Small intestine (tissue), 7 donors: Measurements from ENCODE around the gene PGM1. TPM values are rescaled to one million over a fixed set of nuclear protein-coding genes. Genes with fewer than 3 reads are reported as not detected.

Experiments
- DNase-seq, 2 donors: peaks; one replicate each; pipeline versions ENCODE4 v3.0.0 to v3.0.0-alpha.2; 2013
- FAIRE-seq: peaks from 2 replicates; lab custom pipeline; 2012; peaks lifted over from hg19 to GRCh38; lab: Jason Lieb, UNC
- H3K27ac ChIP-seq, 3 donors: one replicate each; pipeline ENCODE4 v1.5.1; 2013; ENCODE audit warnings: low read length in 2 of 3, mild to moderate bottlenecking in 2 of 3, control low read depth in 1 of 3, inconsistent platforms in 1 of 3, low read depth in 1 of 3, moderate library complexity in 1 of 3
- H3K27me3 ChIP-seq, 3 donors: one replicate each; pipeline ENCODE4 v1.6.1; 2013; ENCODE audit warnings: low read length in 3 of 3, inconsistent platforms in 1 of 3; ENCODE audit not compliant: control insufficient read depth in 3 of 3, insufficient read depth in 3 of 3
- H3K36me3 ChIP-seq, 3 donors: one replicate each; pipeline ENCODE4 v1.6.1; 2013; ENCODE audit warnings: low read length in 3 of 3, inconsistent platforms in 1 of 3, low read depth in 1 of 3, mild to moderate bottlenecking in 1 of 3, moderate library complexity in 1 of 3; ENCODE audit not compliant: control insufficient read depth in 3 of 3, insufficient read depth in 2 of 3
- H3K4me1 ChIP-seq, 3 donors: one replicate each; pipeline ENCODE4 v1.6.1; 2013; ENCODE audit warnings: low read length in 2 of 3, inconsistent platforms in 1 of 3, low read depth in 1 of 3, mild to moderate bottlenecking in 1 of 3, moderate library complexity in 1 of 3; ENCODE audit not compliant: control insufficient read depth in 3 of 3, insufficient read depth in 2 of 3
- H3K4me3 ChIP-seq, 3 donors: one replicate each; pipeline ENCODE4 v1.5.1; 2013; ENCODE audit warnings: low read length in 3 of 3, control low read depth in 1 of 3, inconsistent platforms in 1 of 3, low read depth in 1 of 3, mild to moderate bottlenecking in 1 of 3, moderate library complexity in 1 of 3
- H3K9me3 ChIP-seq, 2 donors: one replicate each; pipeline ENCODE4 v1.6.1; 2013; ENCODE audit warnings: low read depth in 1 of 2, low read length in 1 of 2; ENCODE audit not compliant: control insufficient read depth in 2 of 2, insufficient read depth in 1 of 2
- WGBS, 3 donors: extraction: QIAGEN DNeasy Blood & Tissue Kit; methylation state at CpG; one replicate each; pipeline ENCODE4 v1.1.7; 2013; 5-methylcytosine and 5-hydroxymethylcytosine counted together
- polyA plus RNA-seq, 4 donors: library from polyadenylated mRNA; stranded (reverse) in 3 of 4; unstranded in 1 of 4; fragments of 200-250 nt in 3 of 4; fragments of 120-200 nt in 1 of 4; gene quantifications; one replicate each; pipeline versions ENCODE4 v1.2.1 to v1.2.3, GENCODE V29; 2013
- donor health status: healthy with polysubstance abuse.
- donor health status: control.
- donor health status: control.
- donor health status: Bipolar disorder and iron deficiency.
- donor health status: healthy.

Gene PGM1
- polyA plus RNA-seq, 4 donors = 43.0 to 88.8 (median 59.8) TPM

GRCh38 chr1:63683759-63684158 lies 90.5 kb downstream of the PGM1 start:
- H3K9me3 ChIP-seq = peaks cover 0 to 4% of the 10 kb centered on the region in 2 donors
- no peak overlapping the region for H3K27ac ChIP-seq
- H3K4me1 ChIP-seq = no peaks in the 10 kb centered on the region
- FAIRE-seq (no peak), DNase-seq (no peak)
- no peaks in the 10 kb centered on the region for H3K27me3 ChIP-seq
- 37 to 81% (median 59%) methylated on average over 3 of the region's 3 CpGs for WGBS, 3 donors
- no peak overlapping the region for H3K4me3 ChIP-seq
- no peaks in the 10 kb centered on the region for H3K36me3 ChIP-seq

GRCh38 chr1:63686696-63687095 lies 93.5 kb downstream of the PGM1 start:
- H3K27ac ChIP-seq = no peak overlapping the region
- no peaks in the 10 kb centered on the region for H3K9me3 ChIP-seq
- DNase-seq (no peak), FAIRE-seq (no peak)
- no peak overlapping the region for H3K4me3 ChIP-seq
- H3K27me3 ChIP-seq = no peaks in the 10 kb centered on the region
- H3K36me3 ChIP-seq = no peaks in the 10 kb centered on the region
- 90 to 98% (median 96%) methylated on average over 1 of the region's 1 CpG for WGBS, 3 donors
- no peaks in the 10 kb centered on the region for H3K4me1 ChIP-seq

- no peaks in the 10 kb centered on the region for H3K9me3 ChIP-seq
- DNase-seq (no peak), FAIRE-seq (no peak)
- peaks cover 0 to 5% (median 0%) of the 10 kb centered on the region in 3 donors for H3K4me1 ChIP-seq
- WGBS, 3 donors = 81 to 93% (median 84%) methylated on average over 6 of the region's 6 CpGs
- no peak overlapping the region for H3K27ac ChIP-seq
- no peak overlapping the region for H3K4me3 ChIP-seq
- no peaks in the 10 kb centered on the region for H3K27me3 ChIP-seq
- H3K36me3 ChIP-seq = no peaks in the 10 kb centered on the region
Measured at GRCh38 chr1:63688302-63688890, 95.2 kb downstream of the PGM1 start.

GRCh38 chr1:63690966-63691700 lies 97.9 kb downstream of the PGM1 start:
- WGBS, 3 donors = 83 to 90% (median 85%) methylated on average over 6 of the region's 6 CpGs
- H3K4me1 ChIP-seq = peaks cover 0 to 5% (median 0%) of the 10 kb centered on the region in 3 donors
- no peak for DNase-seq
- H3K36me3 ChIP-seq = no peaks in the 10 kb centered on the region
- H3K27ac ChIP-seq = no peak overlapping the region
- H3K4me3 ChIP-seq = no peak overlapping the region
- FAIRE-seq = no peak
- no peaks in the 10 kb centered on the region for H3K9me3 ChIP-seq
- no peaks in the 10 kb centered on the region for H3K27me3 ChIP-seq

- Histone ChIP-seq H3K27ac (peak overlapping the region in 1 of 3 donors; percentile 63), H3K36me3 (no peaks in the 10 kb centered on the region), H3K4me3 (no peak overlapping the region), H3K9me3 (no peaks in the 10 kb centered on the region), H3K4me1 (peaks cover 0 to 5% (median 0%) of the 10 kb centered on the region in 3 donors), H3K27me3 (no peaks in the 10 kb centered on the region)
- 1 to 2% (median 1%) methylated on average over 6 of the region's 6 CpGs for WGBS, 3 donors
- DNase-seq = peak; percentile 85 to 90
- FAIRE-seq = peak; percentile 71
Measured at GRCh38 chr1:63691701-63692425, 98.7 kb downstream of the PGM1 start.

GRCh38 chr1:63693944-63694571 lies 100.8 kb downstream of the PGM1 start:
- no peak for DNase-seq
- 84 to 97% (median 92%) methylated on average over 2 of the region's 2 CpGs for WGBS, 3 donors

GRCh38 chr1:63698001-63698838 lies 105.0 kb downstream of the PGM1 start:
- Histone ChIP-seq H3K9me3 (no peaks in the 10 kb centered on the region), H3K4me3 (no peak overlapping the region), H3K36me3 (no peaks in the 10 kb centered on the region), H3K27ac (peak overlapping the region in 2 of 3 donors; percentile 12 to 37), H3K4me1 (peaks cover 0 to 8% (median 0%) of the 10 kb centered on the region in 3 donors), H3K27me3 (no peaks in the 10 kb centered on the region)
- FAIRE-seq (no peak), DNase-seq (peak; percentile 27 to 31)
- WGBS, 3 donors = 67 to 83% (median 72%) methylated on average over 13 of the region's 13 CpGs

More at GRCh38 chr1:63693944-63694571, 100.8 kb downstream of the PGM1 start:
- H3K4me3 ChIP-seq = no peak overlapping the region
- H3K27ac ChIP-seq = no peak overlapping the region
- no peaks in the 10 kb centered on the region for H3K36me3 ChIP-seq
- no peaks in the 10 kb centered on the region for H3K9me3 ChIP-seq
- no peaks in the 10 kb centered on the region for H3K27me3 ChIP-seq
- H3K4me1 ChIP-seq = peaks cover 0 to 13% (median 0%) of the 10 kb centered on the region in 3 donors
- FAIRE-seq = no peak
